ENCODE data around the gene INS. TPM values are rescaled to one million over a fixed set of nuclear protein-coding genes. Genes with fewer than 3 reads are reported as not detected.

INS gene
- total RNA-seq (2022; extraction: Qiagen RNA extraction) = not detected in 5 replicates

DNA sequence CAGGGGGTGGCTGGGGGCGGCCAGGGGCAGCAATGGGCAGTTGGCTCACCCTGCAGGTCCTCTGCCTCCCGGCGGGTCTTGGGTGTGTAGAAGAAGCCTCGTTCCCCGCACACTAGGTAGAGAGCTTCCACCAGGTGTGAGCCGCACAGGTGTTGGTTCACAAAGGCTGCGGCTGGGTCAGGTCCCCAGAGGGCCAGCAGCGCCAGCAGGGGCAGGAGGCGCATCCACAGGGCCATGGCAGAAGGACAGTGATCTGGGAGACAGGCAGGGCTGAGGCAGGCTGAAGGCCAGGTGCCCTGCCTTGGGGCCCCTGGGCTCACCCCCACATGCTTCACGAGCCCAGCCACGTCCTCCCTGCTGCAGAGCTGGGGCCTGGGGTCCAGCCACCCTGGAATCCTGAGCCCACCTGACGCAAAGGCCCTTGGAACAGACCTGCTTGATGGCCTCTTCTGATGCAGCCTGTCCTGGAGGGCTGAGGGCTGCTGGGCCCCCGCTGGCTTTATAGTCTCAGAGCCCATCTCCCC is at the start of gene INS:
Gene INS, minus strand, starts transcription at position 474 of the 524 bp plus-strand sequence. Its CDS starts 238 bp downstream, at position 236.

DNA sequence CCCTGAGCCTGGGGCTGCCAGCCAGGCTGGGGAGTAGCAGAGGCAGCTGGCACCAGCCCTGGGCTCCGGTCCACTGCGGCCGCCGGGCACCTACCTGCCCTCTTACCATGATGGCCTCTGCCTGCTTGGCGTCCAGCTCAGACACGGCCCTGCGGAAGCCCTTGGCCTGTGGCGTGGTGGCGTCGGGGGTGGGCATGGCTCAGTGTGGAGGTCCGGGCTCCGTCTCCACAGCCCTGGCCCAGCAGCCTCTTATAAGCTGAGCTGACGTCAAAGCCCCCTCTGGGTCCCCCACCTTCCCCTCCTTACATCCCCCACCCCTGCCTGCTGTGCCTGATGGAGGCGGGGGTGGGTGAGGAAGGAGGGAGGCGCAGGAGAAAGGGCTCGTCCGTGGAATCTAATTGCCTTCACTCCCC is 10.6 kb upstream of the INS start, which contains the start of gene TH:
Gene TH, minus strand, starts transcription at position 225 of the 413 bp plus-strand sequence. Its CDS starts 29 bp downstream, at position 196.

DNA sequence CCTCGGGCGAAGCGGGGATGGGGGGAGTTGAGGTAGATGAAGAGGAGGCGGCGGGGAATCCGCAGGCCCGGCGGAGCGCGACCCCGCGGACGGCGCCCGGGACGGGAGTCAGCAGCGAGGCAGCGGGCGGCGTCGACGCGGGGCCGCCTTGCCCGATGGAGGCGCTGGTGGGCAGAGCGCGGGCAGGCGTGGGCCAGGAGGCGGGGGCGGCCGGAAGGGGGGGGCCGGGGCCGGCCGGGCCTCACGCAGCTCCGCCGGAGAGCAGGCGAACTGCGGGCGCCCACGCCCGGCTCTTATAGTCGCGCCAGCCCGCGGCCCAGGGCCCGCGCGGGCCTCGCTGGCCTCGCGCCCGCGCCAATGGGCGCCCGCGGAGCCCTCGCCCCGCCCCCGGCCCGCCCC is 21.9 kb downstream of the INS start, which contains the start of gene IGF2:
Gene IGF2, minus strand, starts transcription at position 267 of the 399 bp plus-strand sequence. CDS start 3,866 bp downstream, outside the sequence.

Other genes with a start within 250 kb of the INS start
- 0.15 to 0.20 TPM (median 0.18 TPM) in 3 of 5 replicates, not detected in the others for gene TNNT3, start 241.5 kb downstream of the INS start, total RNA-seq (2022; extraction: Qiagen RNA extraction)
- 124 to 165 TPM (median 151 TPM) in 5 replicates for gene MRPL23, start 213.9 kb downstream of the INS start, total RNA-seq (2022; extraction: Qiagen RNA extraction)
- 10.4 to 22.9 TPM (median 16.0 TPM) in 5 replicates for gene H19, start 163.4 kb downstream of the INS start, total RNA-seq (2022; extraction: Qiagen RNA extraction)
- gene IGF2, start 21.8 kb downstream of the INS start, total RNA-seq (2022; extraction: Qiagen RNA extraction) = 1.6 to 2.9 TPM (median 2.7 TPM) in 5 replicates
- gene TH, start 10.6 kb upstream of the INS start, total RNA-seq (2022; extraction: Qiagen RNA extraction) = 0.07 to 0.20 TPM in 2 of 5 replicates, not detected in the others
- gene ASCL2, start 109.4 kb upstream of the INS start, total RNA-seq (2022; extraction: Qiagen RNA extraction) = not detected in 5 replicates
- not detected in 5 replicates for gene C11orf21, start 140.7 kb upstream of the INS start, total RNA-seq (2022; extraction: Qiagen RNA extraction)
- not detected in 5 replicates for gene TSPAN32, start 140.8 kb upstream of the INS start, total RNA-seq (2022; extraction: Qiagen RNA extraction)
- 332 to 426 TPM (median 412 TPM) in 5 replicates for gene CD81, start 216.1 kb upstream of the INS start, total RNA-seq (2022; extraction: Qiagen RNA extraction)
- 49.0 to 80.6 TPM (median 64.7 TPM) in 5 replicates for gene TSSC4, start 239.5 kb upstream of the INS start, total RNA-seq (2022; extraction: Qiagen RNA extraction)

Data from A549 treated with Hydrocortisone at 1 μM for 4 hours (cell line).